Measurements from ENCODE around the gene KRT3.
"Not testable (repeated sequence)": the region's sequence is repeated elsewhere in the genome, so short reads cannot be mapped to it uniquely, and the experiment has no call there.

KRT3 gene

DNA sequence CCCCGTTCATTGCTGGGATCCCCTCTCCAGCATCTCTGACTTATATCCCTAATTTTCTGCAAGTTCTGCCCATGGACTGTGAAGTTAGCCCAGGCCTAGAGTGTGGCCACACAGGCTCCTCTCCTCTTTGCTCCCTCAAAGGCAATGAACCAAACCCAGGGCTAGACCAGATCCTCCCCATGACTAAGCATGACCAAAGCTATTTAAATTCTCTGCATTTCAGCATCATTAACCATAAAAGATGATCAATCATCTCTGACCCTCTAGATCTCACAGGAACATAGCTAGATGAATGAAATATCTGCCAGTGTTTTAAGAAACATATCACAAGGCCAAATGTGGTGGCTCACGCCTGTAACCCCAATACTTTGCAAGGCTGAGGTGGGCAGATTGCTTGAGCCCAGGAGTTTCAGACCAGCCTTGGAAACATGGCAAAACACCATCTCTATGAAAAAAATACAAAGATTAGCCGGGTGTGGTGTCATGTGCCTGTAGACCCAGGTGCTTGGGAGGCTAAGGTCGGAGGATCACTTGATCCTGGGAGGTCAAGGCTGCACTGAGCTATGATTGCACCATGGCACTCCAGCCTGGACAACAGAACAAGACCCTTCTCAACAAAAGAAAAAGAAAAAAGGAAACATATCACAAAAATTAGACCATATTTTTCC lies 2.2 kb upstream of the KRT3 start:
- no peak for DNase-seq (ENCODE audit: low read depth in 2 of 2)

DNA sequence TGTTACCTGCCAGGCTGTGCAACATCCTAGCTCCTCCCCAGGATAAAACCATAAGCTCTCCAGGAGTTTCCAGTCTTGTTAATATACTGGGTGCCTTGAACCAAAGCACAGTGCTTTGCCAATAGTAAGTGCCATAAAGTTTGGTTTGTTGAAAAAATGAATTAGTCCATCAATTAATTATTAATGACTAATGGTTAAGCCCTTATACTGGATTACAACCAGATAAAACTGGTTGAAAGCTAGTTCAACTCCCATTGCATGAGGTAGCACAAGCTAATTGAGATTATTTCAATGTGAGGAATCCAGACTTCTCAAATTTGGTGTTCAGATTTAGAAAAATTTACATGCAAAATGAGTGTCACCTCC lies 1.6 kb upstream of the KRT3 start:
- no peak for DNase-seq (ENCODE audit: low read depth in 2 of 2)

DNA sequence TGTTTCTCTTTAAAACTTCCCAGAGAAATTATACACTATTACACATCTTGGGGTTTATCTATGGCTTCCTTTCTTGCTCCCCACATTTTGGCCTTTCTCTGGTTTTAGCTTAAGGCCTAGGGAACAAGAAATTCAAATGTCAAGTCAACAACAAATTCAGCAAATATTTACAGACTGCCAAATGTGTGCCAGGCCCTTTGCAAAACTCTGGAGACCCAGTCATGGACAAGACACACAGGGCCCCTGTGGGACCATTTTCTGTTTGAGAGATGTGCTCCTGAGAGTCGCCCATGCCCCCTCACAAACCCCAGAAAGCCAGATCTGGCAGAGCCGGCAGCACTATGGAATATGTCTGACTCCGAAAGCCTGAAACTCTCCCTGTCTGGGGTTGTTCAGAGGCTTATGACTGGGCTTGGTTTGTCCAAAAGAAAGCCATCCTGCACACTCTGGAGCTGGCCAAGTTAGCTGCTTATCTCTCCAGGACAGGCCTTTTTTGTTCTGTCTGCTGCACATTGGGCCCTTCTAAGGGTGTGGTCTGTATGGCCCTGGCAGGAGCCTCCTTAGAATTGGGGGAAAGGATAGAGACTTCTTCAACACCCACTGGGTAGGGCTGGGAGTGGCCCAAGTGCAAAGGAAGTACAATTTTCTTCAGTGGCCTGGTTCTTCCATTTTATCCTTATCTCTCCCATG lies 1.1 kb upstream of the KRT3 start:
- DNase-seq (ENCODE audit: low read depth in 2 of 2) = no peak

DNA sequence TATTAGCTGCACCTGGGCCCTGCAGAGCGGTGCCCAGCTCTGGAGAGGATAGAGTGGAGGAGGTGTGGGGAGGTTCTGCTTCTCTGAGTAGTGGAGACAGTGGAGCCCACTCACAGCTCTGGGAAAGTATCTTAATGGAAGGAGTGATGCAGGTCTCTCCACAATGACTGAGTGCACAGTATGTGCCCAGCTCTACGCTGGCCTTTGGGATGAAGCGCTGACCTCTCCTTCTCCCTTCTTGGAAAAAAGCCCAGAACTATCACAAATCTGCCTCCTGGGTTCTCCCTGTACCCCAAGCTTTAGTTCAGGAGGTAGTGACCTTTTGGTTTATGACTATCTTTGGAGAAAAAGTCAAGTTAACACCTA lies 495 bp upstream of the KRT3 start:
- no peak for DNase-seq (ENCODE audit: low read depth in 2 of 2)

DNA sequence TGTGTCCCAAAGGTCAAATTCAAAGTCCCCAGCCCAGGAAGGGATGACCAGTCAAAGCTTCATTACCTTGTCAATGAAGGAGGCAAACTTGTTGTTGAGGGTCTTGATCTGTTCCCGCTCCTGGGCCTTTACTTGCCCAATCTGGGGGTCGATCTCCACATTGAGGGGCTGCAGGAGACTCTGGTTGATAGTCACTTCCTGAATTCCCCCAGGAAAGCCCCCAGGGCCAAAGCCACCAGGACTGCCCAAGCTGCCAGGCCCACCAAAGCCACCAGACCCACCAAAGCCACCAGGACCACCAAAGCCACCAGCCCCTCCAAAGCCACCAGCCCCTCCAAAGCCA lies 614 bp downstream of the KRT3 start:
- not testable (repeated sequence) for DNase-seq (ENCODE audit: low read depth in 2 of 2)

DNA sequence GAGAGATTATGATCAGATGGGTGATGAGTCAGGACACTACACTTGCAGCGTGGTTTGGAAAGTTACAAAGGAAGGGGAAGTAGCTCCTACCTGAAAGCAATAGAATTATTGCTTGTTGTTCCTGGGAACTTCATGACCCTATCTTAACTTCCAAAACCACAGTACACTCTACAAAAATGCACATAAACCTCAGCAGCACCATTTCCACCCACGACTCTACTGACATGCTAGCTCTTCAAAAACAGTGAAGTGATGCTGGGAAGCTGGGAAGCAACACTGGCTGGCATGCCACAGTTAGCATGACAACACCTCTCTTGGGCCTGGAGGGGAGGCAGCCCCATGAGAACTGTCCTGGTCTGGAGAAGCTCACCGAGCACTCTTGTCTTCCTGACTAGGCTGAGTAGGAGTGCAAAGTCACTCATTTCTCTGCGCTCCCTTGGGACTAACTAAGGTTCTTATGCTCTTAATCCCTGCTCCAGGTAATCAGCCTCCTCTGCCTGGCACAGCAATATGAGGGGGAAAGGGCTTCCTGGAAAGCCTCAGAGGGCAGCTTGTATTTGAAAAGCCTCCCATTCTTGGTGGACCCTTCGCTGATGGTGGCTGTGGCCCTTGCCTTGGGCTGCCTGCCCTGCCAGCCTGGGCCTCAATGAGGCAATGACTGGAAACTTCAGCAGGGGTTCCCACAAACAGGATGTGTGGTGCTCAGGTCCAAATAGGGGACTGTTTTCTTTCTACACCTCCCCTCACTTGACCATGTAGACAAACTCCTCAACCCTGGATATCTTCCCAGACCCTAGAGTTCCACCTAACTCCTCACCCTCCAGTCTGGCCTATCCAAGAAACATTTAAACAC lies 1.2 kb downstream of the KRT3 start:
- DNase-seq (ENCODE audit: low read depth in 2 of 2) = no peak

DNA sequence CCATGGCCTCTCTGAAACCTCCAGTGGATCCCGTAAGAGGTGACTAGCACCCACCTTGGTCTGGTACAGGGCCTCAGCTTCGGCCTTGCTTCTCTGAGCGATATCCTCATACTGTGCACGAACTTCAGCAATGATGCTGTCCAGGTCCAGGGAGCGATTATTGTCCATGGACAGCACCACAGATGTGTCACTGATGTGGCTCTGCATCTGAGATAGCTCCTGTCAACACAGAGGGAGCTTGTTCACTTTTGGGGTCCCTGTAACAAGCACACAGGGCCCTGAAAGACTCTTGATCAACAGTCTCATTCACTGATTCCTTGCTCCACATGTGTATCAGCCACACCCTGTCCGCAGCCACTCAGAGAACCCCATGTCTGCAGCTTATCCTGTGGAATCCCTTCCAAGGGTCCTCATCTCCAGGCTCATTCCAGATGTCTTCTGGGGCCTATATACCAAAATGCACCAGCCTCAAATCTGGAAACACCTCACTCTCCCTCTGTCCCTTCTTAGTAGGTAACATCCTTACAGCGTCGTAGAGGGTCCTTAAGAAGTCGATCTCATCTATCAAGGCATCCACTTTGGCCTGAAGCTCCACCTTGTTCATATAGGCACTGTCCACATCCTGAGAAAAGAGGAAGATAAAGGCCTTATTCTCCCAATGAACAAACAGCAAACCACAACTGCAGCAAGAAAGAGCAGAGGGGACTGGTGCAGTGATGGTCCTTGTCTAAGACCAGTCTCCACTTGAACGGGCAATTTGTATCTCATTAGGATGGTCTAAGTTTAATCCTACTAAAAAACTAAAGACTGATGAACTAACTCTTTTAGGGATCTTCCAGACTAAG lies 3.5 kb downstream of the KRT3 start:
- DNase-seq (ENCODE audit: low read depth in 2 of 2) = no peak

DNA sequence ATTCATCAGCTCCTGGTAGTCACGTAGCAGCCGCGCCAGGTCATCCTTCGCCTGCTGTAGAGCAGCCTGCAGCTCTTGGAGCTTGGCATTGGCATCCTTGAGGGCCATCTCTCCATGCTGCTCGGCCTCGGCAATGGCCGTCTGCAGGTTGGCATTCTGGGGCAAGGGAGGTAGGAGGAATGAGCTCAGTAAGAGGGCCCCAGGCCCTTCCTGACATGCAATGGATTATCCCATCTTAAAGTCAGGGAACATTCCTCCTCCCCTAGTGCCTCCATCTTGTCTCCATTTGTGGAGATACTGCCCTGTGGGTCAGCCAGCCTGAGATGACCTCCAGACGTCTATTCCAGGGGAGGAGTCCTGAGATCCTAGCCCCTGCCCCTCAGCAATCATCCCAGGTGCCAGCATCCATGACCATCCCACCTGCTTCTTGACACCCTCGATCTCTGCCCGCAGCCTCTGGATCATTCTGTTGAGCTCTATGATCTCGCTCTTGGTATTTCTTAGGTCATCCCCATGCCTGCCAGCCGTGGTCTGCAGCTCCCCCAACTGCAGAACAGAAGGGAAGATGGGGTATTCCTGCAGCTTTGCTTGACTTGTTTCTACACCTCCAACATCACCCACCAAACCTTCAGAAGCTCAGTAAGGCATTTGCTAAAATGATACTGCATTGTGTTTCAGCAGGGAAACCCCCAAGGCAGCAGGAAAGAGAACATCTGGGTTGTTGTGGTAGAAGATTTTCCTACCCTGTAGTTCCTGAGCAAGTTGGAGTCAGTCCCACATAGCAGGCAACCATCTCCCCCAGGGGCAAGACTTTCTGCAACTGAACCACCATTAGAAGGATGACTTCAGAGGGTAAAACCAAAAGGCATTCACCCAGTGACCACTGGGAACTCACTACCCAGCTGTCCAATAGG lies 4.4 kb downstream of the KRT3 start:
- no peak for DNase-seq (ENCODE audit: low read depth in 2 of 2)

DNA sequence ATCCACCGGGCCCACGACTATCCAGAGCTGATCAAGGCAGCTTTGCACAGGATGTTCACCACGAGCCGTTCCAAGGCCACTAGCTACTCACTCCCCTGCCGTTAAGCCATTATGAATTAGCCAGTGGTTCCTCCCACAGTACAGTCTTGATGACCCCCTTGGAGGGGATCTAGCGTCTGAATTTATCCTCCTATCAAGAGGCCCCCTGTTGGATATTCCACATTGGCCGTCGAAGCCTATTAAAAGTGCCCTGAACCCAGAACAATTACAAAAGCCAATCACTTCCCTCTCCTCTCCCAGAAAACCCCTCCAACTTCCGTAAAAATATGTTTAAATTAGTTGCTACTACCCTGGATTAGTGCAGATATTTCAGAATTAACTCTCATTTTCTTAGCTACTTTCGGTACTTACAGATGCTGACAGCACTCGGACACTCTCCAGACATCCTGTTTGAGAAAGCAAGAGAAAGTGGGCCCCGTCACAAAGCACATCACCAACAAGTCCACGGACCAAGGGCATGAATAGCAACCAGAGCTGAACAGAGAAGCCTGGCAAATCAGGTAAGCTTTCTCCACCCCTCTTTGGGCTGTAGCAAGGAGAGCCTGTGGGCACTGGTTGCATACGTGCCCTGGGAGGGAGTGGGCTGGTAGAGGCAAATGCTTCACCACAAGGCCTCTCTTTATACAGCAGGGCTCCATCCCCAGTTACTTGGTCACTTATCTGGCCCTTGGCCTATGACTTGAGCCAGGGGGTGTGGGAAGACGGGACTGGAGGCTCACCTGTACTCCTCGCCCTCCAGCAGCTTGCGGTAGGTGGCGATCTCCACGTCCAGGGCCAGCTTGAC lies 5.3 kb downstream of the KRT3 start:
- no peak for DNase-seq (ENCODE audit: low read depth in 2 of 2)

DNA sequence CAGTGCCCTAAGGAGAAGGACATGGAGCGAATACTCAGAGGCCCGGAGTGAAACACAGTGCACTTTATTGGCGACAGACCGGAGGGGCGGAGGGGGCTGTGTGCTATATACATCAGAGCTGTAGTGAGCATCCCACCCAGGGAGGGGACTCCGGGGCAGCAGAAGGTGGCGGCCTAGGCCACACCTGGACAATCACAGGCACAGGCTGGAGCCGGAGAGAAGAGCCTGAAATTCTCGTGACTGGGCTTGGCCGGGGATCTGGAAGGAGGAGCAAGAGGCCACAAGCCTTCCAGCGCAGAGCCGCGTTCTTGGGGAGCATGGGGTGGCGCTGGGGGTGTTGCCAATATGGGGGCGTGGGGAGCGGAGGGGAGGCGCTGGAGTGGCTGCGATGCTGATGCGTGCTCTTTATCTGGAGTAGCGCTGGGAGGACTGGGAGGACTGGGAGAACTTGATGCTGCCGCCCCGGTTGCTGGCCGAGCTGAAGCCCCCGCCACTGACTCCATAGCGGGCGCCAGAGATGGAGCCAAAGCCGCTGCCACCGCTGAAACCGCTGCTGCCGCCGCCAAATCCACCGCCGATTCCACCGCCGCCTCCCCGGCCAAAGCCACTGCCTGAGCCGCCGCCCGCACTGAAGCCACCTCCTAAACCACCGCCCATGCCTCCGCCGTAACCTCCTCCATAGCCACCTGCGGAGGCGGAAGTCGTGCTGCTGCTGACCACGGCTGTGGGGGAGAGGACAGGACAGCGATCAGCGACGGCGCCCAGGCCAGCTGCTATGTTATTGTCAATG lies 6.1 kb downstream of the KRT3 start:
- no peak for DNase-seq (ENCODE audit: low read depth in 2 of 2)

DNA sequence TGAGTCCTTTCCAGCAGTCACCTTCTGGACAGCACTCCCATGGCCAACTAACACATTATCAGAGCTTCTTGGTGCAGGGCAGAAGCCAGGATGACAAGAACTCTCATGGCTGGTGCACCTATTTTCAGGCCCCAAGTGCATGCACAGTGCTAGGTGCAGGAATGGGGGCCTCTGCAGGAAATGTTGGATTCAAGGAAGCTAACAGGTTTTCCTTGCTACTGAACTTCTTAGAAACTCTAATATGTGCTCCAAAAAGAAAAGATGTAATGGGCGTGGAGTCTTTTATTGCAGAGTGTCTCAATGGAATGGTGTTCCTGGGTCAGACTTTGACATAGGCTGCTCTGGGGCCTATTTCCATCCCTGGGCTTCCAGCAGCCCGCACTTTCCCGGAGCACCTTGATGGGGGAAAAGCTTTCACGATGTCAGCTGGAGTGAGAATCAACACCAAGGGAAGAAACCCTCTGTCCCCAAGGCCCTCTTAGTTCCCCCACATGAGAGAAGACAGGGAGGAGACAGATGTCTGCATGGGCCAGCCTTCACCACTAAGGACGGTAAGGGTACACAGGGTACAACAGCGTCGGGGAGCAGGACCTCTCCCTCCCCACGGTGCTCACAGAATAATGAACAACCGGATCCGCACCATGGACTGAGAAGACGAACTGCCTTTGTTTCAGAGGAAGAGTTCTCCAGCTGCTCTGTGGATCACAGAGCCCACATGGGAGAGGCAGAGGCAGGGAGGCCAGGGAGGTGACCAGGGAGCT lies 6.9 kb downstream of the KRT3 start:
- no peak for DNase-seq (ENCODE audit: low read depth in 2 of 2)

DNA sequence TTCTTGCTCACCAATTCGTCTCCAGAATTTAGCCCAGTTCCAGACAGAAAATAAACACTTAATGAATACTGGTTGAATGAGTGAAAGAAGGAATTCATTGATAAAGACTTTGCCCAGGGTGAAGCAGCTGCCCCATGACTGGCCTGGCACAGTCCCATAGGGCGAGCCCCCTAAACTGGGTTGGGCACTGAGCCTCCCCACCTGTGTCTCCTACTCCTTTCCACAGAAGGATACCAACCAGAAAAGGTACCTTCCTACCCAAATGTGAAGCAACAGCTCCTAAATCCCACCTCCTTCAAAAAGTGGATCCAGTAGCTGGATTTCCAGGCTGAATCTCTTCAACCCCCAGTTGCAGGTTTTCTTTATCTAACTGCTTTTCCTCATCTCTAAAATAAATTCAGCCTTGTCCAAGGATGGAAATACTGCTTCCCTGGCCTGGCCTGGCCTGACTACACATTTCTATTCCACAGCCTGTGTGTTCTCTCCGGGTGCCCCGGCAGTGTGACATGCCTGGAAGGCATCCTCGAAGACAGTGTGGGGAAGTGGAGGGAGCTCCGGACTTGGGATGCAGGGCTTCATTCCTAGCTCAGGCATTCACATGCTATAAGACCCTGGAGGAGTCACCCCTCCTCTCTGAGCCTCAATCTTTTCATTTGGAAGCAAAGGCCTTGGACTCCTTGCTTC lies 7.6 kb downstream of the KRT3 start:
- no peak for DNase-seq (ENCODE audit: low read depth in 2 of 2)

DNA sequence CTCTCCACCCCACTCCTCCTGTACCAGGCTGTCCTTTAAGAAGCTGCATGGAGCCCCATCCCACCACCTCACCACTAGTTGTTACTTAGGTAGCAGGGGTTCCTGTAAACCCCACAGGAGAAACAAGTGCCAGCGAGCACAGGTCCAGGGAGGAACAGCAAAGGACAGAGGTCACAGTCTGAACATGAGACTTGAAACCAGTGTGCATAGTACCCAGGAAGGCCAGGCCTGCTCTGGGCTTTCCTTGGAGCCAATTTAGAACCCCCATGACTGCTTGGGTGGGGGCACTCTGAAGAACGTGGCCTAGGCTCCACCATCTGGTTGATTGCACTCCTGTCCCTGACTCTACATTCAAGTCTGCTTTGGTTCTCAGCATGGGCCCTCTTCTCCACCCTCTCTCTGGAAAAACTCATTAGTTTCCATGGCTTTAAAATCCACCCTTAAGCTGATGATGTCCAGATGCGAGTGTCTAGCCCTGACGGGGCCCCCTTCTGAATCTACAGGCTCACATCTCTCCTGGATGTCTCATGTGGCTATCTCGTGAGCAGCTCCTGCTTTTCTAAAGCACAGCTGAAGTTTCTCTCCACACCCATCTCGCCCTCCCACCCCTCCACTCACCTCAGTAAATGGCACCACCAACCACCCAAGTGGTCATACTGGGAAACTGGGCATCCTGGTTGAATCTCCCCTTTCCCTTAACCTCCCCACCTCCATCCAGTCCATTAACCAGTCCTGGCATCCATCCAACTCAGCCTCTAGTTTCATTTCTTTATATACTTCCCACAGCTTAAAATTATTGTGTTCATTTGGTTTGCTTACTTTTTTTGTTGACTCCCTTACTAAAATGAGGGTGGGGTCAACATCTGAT lies 8.4 kb downstream of the KRT3 start:
- DNase-seq (ENCODE audit: low read depth in 2 of 2) = no peak

DNA sequence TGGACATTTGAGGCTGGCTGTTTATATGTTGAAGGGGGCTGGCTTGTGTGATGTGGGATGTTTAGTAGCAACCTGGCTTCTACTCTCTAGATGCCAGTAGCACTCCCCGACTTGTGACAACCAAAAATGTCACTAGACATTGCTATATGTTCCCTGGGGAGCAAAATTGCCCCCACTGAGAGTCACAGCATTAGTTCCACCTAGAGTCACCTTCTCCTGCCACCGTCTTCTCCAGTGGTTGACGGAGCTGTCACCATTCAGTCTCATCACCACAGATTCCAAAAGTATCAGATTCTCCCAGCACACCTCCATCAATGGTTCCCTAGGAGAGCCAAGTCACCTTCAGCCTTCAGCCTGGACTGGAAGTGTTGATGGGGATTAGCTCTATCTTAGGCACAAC lies 11.0 kb downstream of the KRT3 start:
- DNase-seq (ENCODE audit: low read depth in 2 of 2) = no peak

DNA sequence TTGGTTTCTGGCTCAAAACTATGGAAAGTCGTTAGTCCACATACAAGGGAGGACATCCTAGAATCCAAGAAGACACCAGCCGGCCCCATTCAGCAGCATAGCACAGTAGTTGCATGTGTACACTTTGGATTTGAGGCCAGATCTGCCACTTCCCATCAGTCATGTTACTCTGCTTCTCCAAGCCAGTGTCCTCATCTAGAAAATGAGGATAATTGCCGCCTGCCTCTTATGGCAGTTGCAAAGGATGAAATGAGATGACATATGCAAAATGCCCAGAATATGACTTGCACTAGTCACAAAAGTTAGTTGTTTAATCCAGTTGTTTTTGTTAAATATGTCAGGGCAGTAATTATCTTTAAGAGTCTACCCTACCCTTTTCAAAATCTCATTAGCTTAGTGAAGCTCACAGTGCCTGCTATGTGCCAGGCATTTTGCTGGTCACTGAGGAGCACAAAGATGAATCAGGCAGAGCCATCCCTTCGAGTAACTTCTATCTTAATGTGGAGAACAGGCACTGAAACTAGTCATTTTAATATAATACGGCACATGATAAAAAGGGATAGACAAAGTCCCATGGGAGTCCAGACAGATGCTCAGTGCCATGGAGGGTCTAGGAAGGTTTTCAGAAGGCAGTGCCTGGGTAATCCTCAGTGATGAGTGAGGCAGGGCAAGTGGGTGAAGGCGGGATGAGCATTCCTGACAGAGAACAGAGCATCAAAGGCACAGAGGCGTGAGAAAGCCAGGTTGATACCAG lies 12.2 kb downstream of the KRT3 start:
- no peak for DNase-seq (ENCODE audit: low read depth in 2 of 2)

DNA sequence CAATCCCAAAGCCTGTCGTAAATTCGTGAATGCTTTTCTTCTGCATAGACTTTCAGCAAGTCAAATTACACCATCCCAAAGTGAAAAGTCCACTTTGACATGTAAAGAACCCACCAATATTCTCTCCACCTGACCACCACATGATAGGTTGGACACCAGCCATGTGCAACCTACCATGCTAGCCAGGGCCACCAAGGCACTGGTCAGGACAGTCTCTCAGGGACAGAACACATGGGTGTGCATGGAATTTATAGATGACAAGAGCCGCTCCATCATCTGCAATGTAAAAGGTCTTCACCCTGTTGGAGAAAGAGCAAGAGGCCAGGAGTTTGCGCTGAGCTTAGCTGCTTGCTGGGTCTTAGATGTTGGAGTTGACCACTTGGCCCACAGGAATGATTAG lies 13.4 kb downstream of the KRT3 start:
- no peak for DNase-seq (ENCODE audit: low read depth in 2 of 2)
